Measurements from ENCODE around the gene TBC1D9B. TPM values are rescaled to one million over a fixed set of nuclear protein-coding genes. Genes with fewer than 3 reads are reported as not detected.

TBC1D9B gene
- total RNA-seq, 1 experiment from 2014 or later = 70.9 TPM

DNA sequence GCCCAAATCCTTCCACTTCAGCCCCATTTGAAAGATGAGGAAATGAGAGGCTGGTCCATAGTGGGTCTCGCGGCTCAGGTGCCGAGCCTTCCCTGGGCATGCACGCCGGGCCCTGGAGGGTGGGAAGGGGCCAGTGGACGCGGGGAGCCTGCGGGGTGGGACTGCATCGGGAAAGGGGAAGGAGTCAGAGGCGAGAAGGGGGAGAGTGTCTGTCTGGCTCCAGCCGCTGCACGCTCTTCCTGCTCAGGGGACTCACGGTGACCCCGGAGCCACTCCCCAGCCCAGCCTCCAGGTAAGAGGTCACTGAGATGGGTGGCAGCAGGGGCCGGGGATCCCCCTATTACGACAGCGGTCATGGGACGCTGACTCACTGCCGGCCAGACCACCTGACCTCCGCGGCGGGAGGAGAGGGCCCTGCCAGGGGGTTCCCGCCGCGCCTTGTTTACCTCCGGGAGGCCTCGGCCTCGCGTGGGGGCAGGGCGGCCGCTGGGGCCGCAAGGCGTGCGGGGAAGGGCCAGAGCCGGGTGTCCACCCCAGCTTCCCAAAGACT, 88.9 kb downstream of the TBC1D9B start (continued):
- TF ChIP-seq ZNF423 (CRISPR knock-in tag; IDR thresholded peaks at IDR 0.05) = peak; percentile 63
- no peak for TF ChIP-seq ZNF263 (CRISPR knock-in tag; IDR thresholded peaks at IDR 0.05; ENCODE audit: low read depth)
- no peak for TF ChIP-seq GRHL2 (CRISPR knock-in tag; IDR thresholded peaks at IDR 0.05; ENCODE audit: insufficient replicate concordance, severe bottlenecking)
- TF ChIP-seq, protein P1, sequence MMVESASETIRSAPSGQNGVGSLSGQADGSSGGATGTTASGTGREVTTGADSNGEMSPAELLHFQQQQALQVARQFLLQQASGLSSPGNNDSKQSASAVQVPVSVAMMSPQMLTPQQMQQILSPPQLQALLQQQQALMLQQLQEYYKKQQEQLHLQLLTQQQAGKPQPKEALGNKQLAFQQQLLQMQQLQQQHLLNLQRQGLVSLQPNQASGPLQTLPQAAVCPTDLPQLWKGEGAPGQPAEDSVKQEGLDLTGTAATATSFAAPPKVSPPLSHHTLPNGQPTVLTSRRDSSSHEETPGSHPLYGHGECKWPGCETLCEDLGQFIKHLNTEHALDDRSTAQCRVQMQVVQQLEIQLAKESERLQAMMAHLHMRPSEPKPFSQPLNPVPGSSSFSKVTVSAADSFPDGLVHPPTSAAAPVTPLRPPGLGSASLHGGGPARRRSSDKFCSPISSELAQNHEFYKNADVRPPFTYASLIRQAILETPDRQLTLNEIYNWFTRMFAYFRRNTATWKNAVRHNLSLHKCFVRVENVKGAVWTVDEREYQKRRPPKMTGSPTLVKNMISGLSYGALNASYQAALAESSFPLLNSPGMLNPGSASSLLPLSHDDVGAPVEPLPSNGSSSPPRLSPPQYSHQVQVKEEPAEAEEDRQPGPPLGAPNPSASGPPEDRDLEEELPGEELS (CRISPR knock-in tag; IDR thresholded peaks at IDR 0.05) = no peak
- TF ChIP-seq ZNF219 (CRISPR knock-in tag; IDR thresholded peaks at IDR 0.05; ENCODE audit: borderline replicate concordance) = no peak
- TF ChIP-seq, protein P2, sequence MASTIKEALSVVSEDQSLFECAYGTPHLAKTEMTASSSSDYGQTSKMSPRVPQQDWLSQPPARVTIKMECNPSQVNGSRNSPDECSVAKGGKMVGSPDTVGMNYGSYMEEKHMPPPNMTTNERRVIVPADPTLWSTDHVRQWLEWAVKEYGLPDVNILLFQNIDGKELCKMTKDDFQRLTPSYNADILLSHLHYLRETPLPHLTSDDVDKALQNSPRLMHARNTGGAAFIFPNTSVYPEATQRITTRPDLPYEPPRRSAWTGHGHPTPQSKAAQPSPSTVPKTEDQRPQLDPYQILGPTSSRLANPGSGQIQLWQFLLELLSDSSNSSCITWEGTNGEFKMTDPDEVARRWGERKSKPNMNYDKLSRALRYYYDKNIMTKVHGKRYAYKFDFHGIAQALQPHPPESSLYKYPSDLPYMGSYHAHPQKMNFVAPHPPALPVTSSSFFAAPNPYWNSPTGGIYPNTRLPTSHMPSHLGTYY (CRISPR knock-in tag; IDR thresholded peaks at IDR 0.05) = no peak
- 0 out of 2 replicates have a peak, but pooled peaks have one; percentile 31 for TF ChIP-seq NR2C2 (CRISPR knock-in tag; IDR thresholded peaks at IDR 0.05)
- TF ChIP-seq EMX1 (CRISPR knock-in tag; IDR thresholded peaks at IDR 0.05) = 0 out of 2 replicates have a peak, but pooled peaks have one; percentile 20
- TF ChIP-seq, protein P3, sequence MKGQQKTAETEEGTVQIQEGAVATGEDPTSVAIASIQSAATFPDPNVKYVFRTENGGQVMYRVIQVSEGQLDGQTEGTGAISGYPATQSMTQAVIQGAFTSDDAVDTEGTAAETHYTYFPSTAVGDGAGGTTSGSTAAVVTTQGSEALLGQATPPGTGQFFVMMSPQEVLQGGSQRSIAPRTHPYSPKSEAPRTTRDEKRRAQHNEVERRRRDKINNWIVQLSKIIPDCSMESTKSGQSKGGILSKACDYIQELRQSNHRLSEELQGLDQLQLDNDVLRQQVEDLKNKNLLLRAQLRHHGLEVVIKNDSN (CRISPR knock-in tag; IDR thresholded peaks at IDR 0.05) = peak; percentile 85
- TF ChIP-seq RORB (CRISPR knock-in tag; IDR thresholded peaks at IDR 0.05) = no peak
- peak; percentile 76 for TF ChIP-seq GABPB1 (CRISPR knock-in tag; IDR thresholded peaks at IDR 0.05)
- TF ChIP-seq GTF2I (CRISPR knock-in tag; conservative IDR thresholded peaks at IDR 0.05) = no peak
- TF ChIP-seq, protein P4, sequence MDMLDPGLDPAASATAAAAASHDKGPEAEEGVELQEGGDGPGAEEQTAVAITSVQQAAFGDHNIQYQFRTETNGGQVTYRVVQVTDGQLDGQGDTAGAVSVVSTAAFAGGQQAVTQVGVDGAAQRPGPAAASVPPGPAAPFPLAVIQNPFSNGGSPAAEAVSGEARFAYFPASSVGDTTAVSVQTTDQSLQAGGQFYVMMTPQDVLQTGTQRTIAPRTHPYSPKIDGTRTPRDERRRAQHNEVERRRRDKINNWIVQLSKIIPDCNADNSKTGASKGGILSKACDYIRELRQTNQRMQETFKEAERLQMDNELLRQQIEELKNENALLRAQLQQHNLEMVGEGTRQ (CRISPR knock-in tag; IDR thresholded peaks at IDR 0.05) = peak; percentile 84
- TF ChIP-seq, protein P5, sequence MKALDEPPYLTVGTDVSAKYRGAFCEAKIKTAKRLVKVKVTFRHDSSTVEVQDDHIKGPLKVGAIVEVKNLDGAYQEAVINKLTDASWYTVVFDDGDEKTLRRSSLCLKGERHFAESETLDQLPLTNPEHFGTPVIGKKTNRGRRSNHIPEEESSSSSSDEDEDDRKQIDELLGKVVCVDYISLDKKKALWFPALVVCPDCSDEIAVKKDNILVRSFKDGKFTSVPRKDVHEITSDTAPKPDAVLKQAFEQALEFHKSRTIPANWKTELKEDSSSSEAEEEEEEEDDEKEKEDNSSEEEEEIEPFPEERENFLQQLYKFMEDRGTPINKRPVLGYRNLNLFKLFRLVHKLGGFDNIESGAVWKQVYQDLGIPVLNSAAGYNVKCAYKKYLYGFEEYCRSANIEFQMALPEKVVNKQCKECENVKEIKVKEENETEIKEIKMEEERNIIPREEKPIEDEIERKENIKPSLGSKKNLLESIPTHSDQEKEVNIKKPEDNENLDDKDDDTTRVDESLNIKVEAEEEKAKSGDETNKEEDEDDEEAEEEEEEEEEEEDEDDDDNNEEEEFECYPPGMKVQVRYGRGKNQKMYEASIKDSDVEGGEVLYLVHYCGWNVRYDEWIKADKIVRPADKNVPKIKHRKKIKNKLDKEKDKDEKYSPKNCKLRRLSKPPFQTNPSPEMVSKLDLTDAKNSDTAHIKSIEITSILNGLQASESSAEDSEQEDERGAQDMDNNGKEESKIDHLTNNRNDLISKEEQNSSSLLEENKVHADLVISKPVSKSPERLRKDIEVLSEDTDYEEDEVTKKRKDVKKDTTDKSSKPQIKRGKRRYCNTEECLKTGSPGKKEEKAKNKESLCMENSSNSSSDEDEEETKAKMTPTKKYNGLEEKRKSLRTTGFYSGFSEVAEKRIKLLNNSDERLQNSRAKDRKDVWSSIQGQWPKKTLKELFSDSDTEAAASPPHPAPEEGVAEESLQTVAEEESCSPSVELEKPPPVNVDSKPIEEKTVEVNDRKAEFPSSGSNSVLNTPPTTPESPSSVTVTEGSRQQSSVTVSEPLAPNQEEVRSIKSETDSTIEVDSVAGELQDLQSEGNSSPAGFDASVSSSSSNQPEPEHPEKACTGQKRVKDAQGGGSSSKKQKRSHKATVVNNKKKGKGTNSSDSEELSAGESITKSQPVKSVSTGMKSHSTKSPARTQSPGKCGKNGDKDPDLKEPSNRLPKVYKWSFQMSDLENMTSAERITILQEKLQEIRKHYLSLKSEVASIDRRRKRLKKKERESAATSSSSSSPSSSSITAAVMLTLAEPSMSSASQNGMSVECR (CRISPR knock-in tag; IDR thresholded peaks at IDR 0.05; ENCODE audit: borderline replicate concordance) = no peak
- peak; percentile 48; the same call in 1 of the 2 replicates for TF ChIP-seq ETV6 (CRISPR knock-in tag; IDR thresholded peaks at IDR 0.05)
- TF ChIP-seq, protein P6, sequence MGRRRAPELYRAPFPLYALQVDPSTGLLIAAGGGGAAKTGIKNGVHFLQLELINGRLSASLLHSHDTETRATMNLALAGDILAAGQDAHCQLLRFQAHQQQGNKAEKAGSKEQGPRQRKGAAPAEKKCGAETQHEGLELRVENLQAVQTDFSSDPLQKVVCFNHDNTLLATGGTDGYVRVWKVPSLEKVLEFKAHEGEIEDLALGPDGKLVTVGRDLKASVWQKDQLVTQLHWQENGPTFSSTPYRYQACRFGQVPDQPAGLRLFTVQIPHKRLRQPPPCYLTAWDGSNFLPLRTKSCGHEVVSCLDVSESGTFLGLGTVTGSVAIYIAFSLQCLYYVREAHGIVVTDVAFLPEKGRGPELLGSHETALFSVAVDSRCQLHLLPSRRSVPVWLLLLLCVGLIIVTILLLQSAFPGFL (CRISPR knock-in tag; IDR thresholded peaks at IDR 0.05; ENCODE audit: borderline replicate concordance) = no peak
- no peak for TF ChIP-seq CBFB (CRISPR knock-in tag; IDR thresholded peaks at IDR 0.05; ENCODE audit: low read depth)
- TF ChIP-seq KAT7 (CRISPR knock-in tag; IDR thresholded peaks at IDR 0.05; ENCODE audit: borderline replicate concordance) = no peak
- TF ChIP-seq ZNF232 (CRISPR knock-in tag; IDR thresholded peaks at IDR 0.05) = 0 out of 2 replicates have a peak, but pooled peaks have one; percentile 20
- TF ChIP-seq, protein P7, sequence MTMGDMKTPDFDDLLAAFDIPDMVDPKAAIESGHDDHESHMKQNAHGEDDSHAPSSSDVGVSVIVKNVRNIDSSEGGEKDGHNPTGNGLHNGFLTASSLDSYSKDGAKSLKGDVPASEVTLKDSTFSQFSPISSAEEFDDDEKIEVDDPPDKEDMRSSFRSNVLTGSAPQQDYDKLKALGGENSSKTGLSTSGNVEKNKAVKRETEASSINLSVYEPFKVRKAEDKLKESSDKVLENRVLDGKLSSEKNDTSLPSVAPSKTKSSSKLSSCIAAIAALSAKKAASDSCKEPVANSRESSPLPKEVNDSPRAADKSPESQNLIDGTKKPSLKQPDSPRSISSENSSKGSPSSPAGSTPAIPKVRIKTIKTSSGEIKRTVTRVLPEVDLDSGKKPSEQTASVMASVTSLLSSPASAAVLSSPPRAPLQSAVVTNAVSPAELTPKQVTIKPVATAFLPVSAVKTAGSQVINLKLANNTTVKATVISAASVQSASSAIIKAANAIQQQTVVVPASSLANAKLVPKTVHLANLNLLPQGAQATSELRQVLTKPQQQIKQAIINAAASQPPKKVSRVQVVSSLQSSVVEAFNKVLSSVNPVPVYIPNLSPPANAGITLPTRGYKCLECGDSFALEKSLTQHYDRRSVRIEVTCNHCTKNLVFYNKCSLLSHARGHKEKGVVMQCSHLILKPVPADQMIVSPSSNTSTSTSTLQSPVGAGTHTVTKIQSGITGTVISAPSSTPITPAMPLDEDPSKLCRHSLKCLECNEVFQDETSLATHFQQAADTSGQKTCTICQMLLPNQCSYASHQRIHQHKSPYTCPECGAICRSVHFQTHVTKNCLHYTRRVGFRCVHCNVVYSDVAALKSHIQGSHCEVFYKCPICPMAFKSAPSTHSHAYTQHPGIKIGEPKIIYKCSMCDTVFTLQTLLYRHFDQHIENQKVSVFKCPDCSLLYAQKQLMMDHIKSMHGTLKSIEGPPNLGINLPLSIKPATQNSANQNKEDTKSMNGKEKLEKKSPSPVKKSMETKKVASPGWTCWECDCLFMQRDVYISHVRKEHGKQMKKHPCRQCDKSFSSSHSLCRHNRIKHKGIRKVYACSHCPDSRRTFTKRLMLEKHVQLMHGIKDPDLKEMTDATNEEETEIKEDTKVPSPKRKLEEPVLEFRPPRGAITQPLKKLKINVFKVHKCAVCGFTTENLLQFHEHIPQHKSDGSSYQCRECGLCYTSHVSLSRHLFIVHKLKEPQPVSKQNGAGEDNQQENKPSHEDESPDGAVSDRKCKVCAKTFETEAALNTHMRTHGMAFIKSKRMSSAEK (CRISPR knock-in tag; IDR thresholded peaks at IDR 0.05; ENCODE audit: borderline replicate concordance) = no peak
- TF ChIP-seq SMAD4 (CRISPR knock-in tag; IDR thresholded peaks at IDR 0.05) = no peak
- no peak for TF ChIP-seq ATF1 (CRISPR knock-in tag; IDR thresholded peaks at IDR 0.05)
- TF ChIP-seq, protein P8, sequence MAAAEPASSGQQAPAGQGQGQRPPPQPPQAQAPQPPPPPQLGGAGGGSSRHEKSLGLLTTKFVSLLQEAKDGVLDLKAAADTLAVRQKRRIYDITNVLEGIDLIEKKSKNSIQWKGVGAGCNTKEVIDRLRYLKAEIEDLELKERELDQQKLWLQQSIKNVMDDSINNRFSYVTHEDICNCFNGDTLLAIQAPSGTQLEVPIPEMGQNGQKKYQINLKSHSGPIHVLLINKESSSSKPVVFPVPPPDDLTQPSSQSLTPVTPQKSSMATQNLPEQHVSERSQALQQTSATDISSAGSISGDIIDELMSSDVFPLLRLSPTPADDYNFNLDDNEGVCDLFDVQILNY (CRISPR knock-in tag; IDR thresholded peaks at IDR 0.05) = peak; percentile 85
- TF ChIP-seq IRF2 (CRISPR knock-in tag; IDR thresholded peaks at IDR 0.05; ENCODE audit: borderline replicate concordance, low read depth) = no peak
